ENCODE measurements around the gene OSBPL8.

DNA sequence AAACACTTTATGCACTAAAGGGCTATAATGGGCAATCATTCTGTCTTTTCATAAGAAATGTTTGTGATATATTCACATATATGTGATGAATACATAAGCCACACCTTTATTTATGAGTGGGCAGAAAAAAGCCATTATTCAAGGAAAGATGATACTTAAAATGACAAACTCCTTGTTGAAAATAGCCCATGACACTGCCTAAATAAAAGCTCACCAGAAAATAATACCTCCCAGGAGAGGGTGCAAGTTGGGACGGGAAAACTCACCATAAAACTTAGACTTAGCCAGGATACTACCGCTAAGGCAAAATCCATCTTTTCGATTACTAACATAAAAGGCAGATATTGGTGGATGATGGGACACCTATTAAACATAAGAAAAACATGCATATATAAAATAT is 175.6 kb downstream of the OSBPL8 start:
- TF ChIP-seq POLR2A (IDR thresholded peaks at IDR 0.05; ENCODE audit: low read depth, low read length) = no peak
- TF ChIP-seq SPI1 (IDR thresholded peaks at IDR 0.05; ENCODE audit: low read depth, low read length) = no peak
- TF ChIP-seq TAF1 (IDR thresholded peaks at IDR 0.05; ENCODE audit: low read depth, low read length) = no peak

Data from GM12891 (cell line).